Stimulated activated CD4-positive, alpha-beta T cell treated with anti-CD3 and anti-CD28 coated beads, Interleukin-12 subunit alpha, Interleukin-12 subunit beta, amount 100 ng/mL, for 48 hours (primary cell): ENCODE data around the gene TTLL10.
"Not testable (repeated sequence)": the region's sequence is repeated elsewhere in the genome, so short reads cannot be mapped to it uniquely, and the experiment has no call there.

Source experiments
- DNase-seq, 3 donors: peaks; one replicate each; pipeline ENCODE4 v3.0.0-alpha.2; 2020; ENCODE audit warnings: low read depth in 2 of 3, low spot score in 1 of 3

TTLL10 gene

DNA sequence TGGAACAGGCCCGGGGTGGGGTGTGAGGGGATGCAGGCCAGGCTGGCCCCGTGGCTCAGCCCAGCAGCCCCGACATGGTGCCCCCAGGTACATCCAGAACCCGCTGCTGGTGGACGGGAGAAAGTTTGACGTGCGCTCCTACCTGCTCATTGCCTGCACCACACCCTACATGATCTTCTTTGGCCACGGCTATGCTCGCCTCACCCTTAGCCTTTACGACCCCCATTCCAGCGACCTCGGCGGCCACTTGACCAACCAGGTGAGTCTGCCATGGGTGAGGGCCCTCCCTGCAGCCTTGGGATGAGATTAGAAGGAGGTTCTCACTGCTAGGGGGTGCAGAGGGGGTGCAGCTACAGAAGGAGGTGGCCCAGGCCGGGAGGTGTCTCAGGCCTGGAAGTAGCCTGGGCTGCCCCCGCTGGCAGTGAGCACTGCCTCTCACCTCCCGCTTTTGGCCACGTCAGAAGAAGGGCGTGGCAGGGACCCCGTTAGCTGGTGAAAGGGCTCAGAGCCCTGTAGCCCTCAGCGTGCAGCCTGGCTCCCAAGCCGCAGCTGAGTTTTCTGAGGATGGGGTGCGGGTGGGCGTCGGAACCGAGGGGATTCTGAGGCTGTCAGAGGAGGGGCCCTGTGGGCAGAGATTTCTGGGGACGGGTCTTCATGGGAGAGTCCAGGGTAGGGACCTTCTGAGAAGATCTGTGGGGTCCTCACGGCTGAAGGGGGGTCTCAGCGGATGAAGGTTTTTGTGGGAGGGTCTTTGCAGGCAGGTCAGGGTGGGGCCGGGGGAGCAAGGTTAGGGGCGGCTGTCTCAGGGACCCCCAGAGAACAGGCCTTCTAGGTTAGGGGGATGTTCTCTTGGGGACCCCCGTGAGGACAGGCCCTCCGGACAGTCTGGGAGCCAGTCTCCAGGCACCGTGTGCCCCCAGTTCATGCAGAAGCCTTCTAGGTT is 10.4 kb downstream of the TTLL10 start:
- DNase-seq, result no peak

GRCh38 chr1:1185101-1185765 is 11.6 kb downstream of the TTLL10 start:
- no peak for DNase-seq

GRCh38 chr1:1187938-1188337 is 14.3 kb downstream of the TTLL10 start:
- no peak for DNase-seq

GRCh38 chr1:1189111-1189510 is 15.4 kb downstream of the TTLL10 start:
- no peak for DNase-seq

DNA sequence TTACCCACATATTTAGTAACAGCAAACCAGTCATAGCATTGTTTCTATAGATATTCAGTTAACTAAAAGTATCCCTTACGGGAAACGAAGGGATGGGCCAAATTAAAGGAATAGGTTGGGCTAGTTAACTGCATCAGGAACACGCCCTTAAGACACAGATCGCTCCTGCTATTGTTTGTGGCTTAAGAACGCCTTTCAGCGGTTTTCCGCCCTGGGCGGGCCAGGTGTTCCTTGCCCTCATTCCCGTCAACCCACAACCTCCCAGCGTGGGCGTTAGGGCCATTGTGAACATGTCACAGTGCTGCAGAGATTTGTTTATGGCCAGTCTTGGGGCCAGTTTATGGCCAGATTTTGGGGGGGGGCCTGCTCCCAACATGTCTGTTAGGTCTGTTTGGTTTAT is 18.1 kb downstream of the TTLL10 start:
- no peak for DNase-seq

DNA sequence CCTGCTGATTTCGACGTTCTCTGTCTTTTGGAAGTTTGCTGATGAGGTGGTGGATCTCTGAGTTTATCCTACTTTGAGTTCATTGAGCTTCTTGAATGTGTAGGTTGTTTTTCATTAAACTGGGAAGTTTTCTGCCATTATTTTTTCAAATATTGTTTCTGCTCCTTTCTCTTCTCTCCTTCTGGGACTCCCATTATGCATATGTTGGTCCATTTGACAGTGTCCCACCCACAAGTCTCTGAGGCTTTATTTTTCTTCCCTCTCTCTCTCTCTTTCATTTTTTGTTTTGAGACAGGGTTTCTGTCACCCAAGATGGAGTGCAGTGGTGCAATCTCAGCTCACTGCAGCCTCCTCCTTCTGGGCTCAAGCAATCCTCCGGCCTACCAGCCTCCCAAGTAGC is 21.0 kb downstream of the TTLL10 start:
- DNase-seq, result no peak

DNA sequence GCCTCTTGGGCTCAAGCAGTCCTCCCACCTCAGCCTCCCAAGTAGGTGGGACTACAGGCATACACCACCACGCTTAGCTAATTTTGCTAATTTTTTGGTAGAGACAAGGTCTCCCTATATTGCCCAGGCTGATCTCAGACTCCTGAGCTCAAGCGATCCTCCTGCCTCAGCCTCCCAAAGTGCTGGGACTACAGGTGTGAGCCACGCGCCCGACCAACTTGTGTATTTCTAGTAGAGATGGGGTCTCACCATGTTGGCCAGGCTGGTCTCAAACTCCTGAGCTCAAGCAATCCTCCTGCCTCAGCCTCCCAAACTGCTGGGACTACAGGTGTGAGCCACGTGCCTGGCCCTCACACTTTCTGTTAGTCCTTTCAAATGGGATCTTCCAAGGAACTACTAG is 22.0 kb downstream of the TTLL10 start:
- DNase-seq, result not testable (repeated sequence)

GRCh38 chr1:1196431-1197187 is 22.9 kb downstream of the TTLL10 start:
- DNase-seq, result no peak

DNA sequence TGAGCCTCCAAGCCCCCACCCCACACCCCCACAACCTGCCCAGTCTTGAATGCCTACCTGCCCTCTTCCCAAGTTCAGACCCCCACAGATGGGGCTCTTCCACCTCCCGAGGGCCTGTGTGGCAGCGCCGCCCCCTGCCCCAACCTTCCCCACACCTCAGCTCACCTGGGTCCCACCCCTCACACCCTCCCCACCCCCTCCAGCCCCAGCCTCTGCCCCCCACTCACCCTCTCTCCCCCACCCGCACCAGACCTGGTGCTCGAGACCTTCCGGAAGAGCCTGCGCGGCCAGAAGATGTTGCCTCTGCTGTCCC is 23.5 kb downstream of the TTLL10 start:
- DNase-seq, result no peak

DNA sequence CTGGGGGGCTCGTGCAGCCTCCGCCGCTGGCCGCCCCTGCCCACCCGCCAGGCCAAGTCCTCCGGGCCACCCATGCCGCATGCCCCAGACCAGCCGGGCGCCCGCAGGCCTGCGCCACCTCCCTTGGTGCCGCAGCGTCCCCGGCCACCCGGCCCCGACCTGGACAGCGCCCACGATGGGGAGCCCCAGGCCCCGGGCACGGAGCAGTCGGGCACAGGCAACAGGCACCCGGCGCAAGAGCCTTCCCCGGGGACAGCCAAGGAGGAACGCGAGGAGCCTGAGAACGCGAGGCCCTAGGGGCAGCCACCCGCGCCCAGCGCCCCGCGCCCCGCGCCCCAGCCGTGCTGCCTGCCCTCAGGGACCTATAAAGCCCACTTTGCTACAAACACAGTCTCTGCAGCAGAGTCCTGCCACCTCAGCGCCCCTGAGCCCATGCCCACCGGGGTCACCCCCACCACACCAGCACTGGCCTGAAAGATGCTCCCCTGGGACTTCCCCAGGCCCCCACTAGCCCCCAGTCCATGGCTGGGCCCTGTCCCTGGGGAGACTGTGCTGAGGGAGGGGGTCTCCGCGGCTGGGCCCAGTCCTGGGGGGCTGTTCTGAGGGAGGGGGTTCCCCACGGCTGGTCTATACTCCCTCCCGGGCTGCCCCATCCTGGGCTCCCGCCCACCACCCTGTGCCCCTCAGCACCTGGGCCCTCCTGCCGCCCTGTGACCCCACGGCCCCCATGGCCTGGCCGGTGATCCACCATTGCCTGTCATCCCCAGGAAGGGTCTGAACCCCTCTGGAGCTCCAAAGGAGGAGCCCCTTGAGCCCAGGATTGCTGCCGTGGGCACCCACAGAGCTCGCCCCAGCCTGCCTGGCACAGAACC is 24.1 kb downstream of the TTLL10 start:
- no peak for DNase-seq

GRCh38 chr1:1198423-1199140 is 24.9 kb downstream of the TTLL10 start:
- no peak for DNase-seq

- DNase-seq, result no peak
These were observed 25.7 kb downstream of the TTLL10 start for GRCh38 chr1:1199141-1199960.

DNA sequence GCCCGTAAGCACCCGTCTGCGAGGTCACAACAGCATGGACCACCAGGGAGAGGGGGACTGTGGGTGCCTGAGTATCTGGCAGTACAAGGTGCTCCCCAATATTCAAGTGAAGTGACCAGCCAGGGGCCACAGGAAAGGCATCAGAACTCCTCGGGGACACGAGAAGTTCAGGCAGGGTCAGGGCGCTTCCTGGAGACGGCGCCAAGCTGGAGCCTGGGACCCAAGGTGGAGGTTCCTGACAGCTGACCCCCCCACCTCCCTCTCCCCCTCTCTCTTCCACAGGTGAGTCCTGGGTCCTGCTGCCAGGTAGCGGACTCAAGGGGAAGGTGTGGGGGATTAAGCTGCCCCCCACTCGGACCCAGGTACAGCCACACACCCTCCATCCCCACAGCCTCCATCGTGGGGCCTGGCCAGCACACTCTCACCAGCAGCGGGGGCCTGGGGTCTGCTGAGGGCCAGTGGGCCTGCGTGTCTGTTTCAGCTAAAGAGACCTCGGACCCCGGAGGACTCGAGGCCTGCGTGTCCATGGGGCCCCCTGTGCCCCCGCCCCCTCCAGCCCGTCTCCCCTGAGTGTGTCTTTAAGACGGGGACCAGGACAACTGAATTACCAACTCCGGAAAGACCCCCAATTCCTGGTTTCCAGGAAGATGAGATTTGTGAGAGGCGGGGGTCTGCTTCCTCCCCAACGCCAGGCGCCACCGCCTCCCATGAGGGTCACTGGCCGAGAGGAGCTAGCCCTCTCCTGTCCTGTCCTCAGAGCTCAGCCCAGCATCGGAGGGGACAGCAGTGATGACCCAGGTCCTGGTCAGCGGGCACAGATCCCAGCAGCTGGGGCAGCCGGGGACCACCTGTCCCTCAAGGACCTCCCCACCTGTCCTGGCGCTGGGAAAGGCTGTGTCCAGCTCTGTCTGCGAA is 26.5 kb downstream of the TTLL10 start:
- no peak for DNase-seq

DNA sequence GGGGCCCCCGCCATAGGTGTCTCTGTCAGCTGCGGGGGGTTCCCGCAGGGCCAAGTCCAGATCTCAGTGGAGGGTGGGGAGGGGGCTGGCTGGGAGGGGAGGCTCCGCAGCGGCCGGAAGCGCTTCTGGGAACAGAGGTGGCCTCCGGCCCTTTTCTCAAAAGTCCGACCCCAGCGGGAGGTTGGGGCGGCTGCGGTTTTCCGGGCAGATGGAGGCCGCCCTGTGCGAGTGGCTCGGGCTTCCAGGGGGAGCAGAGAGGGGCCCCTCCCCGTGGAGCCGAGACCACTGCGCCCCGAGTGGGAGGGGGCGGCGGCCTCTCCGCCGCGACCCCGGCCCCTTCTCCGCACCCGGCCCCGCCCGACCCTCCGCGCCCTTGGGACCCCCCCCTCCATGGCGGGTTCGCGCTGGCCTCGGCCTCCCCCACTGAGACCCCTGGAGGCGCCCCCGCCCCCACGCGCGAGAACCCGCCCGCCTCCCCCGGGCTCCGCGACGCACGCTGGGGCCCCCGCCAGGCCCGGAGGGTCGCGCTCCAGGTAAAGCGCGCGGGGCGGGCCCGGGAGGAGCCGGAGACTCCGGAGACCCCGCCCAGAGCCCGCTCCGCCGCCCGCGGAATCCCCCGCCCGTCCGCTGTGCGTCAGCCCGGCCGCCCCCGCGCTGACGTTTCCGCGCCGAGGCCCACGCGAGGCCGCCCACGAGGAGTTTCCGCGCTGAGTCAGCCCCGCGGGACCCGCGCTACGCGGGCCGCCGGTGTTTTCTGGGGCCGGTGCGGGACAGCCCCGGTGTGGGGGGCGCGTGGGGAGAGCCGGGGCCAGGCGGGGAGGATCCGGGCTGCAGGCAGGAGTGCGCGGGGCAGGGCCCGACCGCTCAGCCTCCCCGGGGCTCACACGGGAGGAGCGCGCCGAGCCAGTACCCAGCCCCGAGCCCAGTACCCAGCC is 27.5 kb downstream of the TTLL10 start:
- DNase-seq, result peak; percentile 72 to 87 (median 85)

DNA sequence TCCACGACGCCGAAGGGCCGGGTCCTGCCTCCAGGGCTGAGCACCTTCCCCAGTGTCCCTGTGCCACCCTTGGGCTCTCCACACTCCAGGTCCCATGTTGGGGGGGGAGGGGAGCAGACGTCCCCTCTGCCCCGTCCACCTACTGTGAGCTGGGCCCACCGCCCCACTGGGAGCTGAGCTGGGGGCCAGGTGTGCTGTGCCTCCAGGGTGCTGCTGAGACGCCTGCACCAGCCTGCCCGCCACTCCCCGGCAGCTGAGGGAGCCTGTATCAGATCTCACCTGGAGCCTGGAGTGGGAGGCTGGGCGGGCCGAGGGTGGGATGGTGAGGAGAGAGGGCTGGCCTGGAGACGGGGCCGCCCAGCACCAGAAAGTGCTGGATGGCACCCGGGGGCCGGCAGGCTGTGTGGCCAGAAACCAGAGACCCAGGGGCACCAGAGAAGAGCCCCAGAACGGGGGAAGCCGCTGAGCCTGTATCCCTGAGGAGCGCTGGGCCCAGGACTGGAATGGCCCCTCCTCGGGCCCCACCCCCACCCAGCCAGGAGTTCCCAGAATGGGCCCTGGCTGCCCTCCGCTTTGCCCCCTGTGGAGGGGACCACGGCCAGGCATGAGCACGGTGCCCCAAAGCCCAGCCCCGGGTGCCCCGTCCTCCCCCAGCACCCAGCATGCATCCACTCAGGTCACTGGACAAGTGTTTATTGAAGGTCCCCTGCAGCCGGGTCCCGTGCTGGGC is 29.3 kb downstream of the TTLL10 start:
- DNase-seq, result no peak

GRCh38 chr1:1203561-1204424 is 30.1 kb downstream of the TTLL10 start:
- DNase-seq, result no peak
